Measurements from ENCODE around the gene HOPX.
A peak's percentile ranks its signal among the peaks of the same experiment; 100 is the strongest.
"Not testable (repeated sequence)": the region's sequence is repeated elsewhere in the genome, so short reads cannot be mapped to it uniquely, and the experiment has no call there.

Gene HOPX

DNA sequence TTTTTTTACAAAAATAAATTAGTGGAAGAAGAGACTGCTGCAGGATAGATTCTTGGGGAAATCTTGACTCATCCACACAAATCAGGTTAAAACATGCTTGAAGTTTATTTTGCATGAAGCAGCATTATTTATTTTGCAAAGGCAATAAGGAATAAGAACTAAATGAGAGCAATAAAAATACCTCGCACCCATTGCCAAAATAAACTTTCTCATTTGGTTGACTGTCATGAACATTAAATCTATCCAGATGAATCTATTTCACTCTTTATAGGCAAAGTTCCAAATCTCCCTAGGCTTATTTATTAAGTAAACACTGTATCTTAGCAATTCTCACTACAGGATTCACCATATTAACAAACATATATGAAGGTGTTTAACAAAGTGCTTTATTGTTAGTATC lies 58.9 kb downstream of the HOPX start:
- DNase-seq = no peak

DNA sequence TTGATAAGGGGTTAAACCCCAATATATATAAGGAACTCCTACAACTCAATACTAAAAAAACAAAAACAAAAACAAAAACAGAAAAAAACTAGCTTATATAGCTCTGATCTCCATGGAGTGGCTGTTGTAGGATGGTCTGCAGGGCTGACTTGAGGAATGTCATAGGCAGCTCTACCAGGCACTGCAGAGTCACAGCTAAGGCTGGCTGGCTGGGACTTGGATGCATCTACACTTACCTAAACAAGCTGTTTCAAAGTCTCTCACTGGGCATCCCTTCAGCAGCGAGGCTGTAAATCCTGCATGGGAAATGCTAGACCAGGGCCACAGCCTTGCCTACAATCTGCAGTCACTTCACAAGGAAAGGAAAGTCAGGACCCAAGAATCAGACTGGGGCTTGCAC lies 61.3 kb downstream of the HOPX start:
- no peak for DNase-seq

DNA sequence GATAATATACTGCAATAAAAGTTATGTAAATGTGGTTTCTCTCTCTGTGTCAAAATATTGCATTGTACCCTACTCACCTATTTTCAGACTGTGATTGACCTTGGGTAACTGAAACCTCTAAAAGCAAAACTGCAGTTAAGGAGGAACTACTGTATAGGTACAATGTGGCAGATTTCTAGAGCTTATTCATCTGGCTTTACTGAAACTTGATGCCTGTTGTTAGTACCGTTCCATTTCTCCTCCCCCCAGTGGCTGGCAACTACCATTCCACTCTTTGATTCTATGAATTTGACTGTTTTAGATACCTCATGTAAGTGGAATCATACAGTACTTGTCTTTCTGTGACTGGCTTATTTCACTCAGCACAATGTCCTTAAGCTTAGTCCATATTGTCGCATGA lies 61.9 kb downstream of the HOPX start:
- DNase-seq = peak; percentile 0

DNA sequence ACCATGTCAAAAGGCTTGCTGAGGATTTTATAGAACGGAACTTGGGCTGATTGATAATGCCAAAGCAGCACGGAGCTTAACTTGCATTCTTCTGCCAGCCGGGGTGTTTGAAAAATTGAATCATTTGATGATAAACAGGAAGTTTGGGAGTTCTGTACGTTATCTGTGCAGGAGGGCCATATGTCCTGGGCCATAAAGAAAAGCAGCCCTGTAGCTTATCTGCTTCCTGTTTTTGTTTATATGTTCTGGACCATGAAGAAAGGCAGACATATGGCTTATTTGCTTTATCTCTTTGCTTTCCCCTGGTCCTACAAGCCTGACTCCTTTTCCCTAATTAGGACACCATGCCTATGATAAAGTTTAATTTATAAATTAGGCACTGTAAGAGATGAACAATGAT lies 62.4 kb downstream of the HOPX start:
- DNase-seq = no peak

DNA sequence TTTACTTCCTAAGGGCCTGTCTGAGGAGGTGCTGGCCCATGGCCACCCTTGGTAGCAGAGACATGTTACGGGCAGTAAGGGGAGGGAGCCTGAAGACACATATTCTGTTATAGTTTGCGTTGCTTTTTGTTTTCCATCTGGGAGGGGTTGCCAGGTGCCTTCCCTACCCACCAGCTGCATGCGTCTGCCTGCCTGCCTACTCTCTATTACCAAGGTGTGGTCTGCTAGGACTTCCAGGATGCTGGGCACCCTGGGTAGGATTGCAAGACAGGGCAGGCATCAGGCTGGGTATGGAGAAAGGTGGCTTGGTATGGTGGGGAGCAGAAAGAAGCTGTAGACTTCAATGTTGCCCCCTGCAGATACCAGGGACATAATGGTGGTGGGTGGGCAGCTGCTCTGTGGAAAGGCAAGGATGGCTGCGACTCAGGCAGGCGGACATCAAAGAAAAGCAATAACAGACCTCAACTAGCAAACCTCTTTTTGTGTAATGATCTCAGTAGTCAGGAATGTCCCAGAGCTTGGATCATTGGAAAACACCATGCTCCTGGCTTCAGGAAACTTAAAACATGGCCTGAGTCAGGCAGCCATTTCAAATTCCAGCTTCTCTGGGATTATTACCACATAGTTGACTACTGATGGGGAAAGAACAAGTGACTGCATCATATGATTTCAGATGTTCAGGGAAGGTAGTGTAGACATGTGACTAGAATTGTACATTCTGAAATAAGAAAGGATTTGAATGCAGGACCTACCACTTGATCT lies 67.8 kb downstream of the HOPX start:
- DNase-seq = no peak

DNA sequence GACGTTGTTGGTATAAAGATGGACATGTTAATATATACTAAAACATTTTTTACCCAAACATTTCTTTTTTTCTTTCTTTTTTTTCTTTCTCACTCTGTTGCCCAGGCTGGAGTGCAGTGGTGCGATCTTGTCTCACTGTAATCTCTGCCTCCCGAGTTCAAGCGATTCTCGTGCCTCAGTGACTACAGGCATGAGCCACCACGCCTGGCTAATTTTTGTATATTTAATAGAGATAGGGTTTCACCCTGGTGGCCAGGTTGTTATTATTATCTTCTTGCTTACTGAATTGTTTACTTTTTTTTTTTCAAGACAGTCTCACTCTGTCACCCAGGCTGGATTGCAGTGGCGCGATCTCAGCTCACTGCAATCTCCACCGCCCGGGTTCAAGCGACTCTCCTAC lies 68.8 kb downstream of the HOPX start:
- no peak for DNase-seq

DNA sequence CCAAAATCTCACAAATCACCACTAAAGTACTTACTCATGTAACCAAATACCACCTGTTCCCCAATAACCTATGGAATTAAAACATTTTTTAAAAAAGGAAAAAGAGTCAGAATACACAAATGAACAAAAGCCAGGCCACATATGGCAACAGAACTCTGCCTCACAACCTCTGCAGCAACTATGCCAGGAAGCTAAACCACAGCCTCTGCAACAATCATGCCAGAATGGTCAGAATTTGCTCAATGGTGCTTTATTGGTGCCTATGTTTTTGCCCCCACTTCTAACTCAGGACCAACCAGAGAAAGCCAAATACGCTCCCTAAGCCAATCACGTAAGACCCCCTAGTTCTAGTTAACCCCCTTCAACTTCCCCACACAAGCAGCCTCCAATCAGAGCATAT lies 69.6 kb downstream of the HOPX start:
- no peak for DNase-seq

DNA sequence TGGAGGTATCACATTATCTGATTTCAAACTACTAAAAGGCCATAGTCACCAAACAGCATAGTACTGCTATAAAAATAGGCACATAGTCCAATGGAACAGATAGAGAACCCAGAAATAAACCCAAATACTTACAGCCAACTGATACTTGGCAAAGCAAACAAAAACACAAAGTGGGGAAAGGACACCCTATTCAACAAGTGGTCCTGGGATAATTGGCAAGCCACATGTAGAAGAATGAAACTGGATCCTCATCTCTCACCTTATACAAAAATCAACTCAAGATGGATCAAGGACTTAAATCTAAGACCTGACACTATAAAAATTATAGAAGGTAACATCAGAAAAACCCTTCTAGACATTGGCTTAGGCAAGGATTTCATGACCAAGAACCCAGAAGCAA lies 70.9 kb downstream of the HOPX start:
- DNase-seq = not testable (repeated sequence)

DNA sequence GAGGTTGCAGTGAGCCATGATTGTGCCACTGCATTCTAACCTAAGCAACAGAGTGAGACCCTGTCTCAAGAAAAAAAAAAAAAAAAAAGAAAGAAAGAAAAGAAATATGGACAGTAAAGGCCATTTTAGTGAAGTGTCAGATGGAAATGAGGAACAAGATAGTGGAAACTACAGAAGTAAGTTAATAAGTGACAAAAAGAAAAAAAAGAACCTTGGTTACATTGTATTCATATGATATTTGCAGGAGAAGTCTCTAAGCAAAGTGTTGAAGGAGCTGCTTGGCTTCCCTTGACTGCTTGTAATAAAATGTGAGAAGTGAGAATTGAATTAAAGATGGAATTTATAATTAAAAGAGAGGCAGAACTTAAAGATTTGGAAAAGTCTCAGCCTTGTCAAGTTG lies 73.2 kb downstream of the HOPX start:
- no peak for DNase-seq

DNA sequence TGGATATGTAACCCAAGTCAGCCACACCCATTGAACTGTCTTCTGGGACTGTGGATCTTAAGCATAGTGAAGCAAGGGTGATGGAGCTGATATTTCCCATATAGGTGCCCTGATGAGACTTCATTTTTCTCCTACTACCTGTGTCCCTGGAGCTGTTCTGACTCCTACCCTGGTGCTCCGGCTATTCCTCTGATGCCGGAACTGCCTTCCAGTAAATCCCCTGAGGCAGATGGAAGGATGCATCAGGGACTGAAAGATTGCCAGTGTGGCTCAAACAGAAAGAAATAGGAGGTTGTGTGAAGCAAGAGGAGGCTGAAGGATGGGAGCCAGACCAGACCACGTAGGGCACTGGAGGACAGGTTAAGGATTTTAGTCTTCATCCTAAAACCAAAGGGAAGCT lies 74.7 kb downstream of the HOPX start:
- DNase-seq = no peak

DNA sequence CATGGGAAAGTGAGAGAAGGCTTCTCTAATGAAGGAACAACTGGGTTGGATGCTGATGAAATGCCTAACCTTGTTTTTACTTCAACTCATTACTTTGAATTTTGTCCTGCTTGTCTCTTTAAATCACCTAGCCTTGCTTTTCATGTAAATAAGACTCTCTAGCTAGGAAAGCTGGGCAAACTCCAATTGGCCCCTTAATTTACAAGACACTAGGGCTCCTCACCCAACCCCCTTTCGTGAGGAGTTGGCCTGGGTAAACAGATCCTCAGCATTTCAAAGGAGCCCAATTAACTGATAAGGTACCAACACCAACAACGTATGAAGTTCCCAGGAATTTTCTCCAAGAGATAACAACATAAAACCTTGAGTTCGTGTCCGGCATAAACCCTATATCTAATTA lies 75.6 kb downstream of the HOPX start:
- DNase-seq = not testable (repeated sequence)

DNA sequence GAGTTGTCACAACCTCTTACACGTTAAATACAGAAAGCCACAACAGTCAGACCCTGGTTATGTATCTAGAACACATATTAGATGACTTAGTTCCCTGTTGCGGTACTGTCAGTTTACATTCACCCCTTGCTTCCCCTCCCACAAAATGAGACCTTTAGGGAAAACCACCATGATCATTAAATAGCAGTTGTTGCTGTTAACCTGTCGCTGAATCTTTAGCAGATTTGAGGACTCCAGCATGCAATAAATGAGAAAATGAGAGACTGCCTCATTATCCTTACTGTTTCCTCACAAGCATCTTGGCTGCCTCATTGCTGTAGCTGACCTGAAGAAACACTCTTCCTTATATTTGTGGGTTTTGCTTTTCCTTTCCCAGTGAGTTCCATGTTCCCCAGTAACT lies 77.8 kb downstream of the HOPX start:
- no peak for DNase-seq

Measured in NCI-H69 (cell line).